Cardiac muscle cell (in vitro differentiated cells and primary cell): ENCODE results near the gene DENND5B. TPM values are rescaled to one million over a fixed set of nuclear protein-coding genes. Genes with fewer than 3 reads are reported as not detected.

Experiments used
- DNase-seq, 2 donors: peaks; one replicate each; pipeline versions ENCODE4 v3.0.0 to v3.0.0-alpha.2; 2010 to 2017; ENCODE audit warnings: low read depth in 1 of 2, low spot score in 1 of 2
- H3K27ac ChIP-seq: fragments of 200-600 bp; sonication (generic); 2 replicates; pipeline ENCODE4 v1.5.1; 2016
- H3K27me3 ChIP-seq: fragments of 200-600 bp; sonication (generic); 2 replicates; pipeline ENCODE4 v1.6.0; 2016; ENCODE audit warnings: control low read depth
- H3K36me3 ChIP-seq: fragments of 200-600 bp; sonication (generic); 2 replicates; pipeline ENCODE4 v1.5.1; 2016; ENCODE audit warnings: control low read depth
- H3K4me1 ChIP-seq: fragments of 200-600 bp; sonication (generic); 2 replicates; pipeline ENCODE4 v1.8.1; 2017; ENCODE audit warnings: low read depth, mild to moderate bottlenecking, mixed run types
- H3K4me3 ChIP-seq: fragments of 200-600 bp; sonication (generic); 2 replicates; pipeline ENCODE4 v1.5.1; 2016; ENCODE audit warnings: mild to moderate bottlenecking
- H3K9me3 ChIP-seq: fragments of 200-600 bp; sonication (generic); 2 replicates; pipeline ENCODE4 v1.5.1; 2017; ENCODE audit warnings: low read depth, mild to moderate bottlenecking, control low read depth
- CTCF ChIP-seq: IDR thresholded peaks from 2 replicates; pipeline ENCODE4 v1.5.1; 2012; ENCODE audit warnings: low read depth, mild to moderate bottlenecking, low read length
- polyA plus RNA-seq: library from polyadenylated mRNA; unstranded; fragments of >200 nt; fragmentation: Nextera tagmentation; extraction: Ambion mirVana; gene quantifications from 2 replicates; pipeline ENCODE4 v1.2.1, GENCODE V29; 2016
- total RNA-seq: library from RNA; depleted of rRNA; stranded (reverse); fragments of >200 nt; gene quantifications from 2 replicates; pipeline ENCODE4 v1.2.3, GENCODE V29; 2016

DENND5B gene
- total and polyA plus RNA-seq, 2 experiments from 2014 or later: 40.4 to 121 TPM

- Histone ChIP-seq H3K27me3 (no peaks in the 10 kb centered on the region), H3K4me3 (no peak overlapping the region), H3K4me1 (peaks cover 36% of the 10 kb centered on the region), H3K9me3 (no peaks in the 10 kb centered on the region), H3K36me3 (no peaks in the 10 kb centered on the region), H3K27ac (peak overlapping the region; percentile 52)
- no peak for DNase-seq
- TF ChIP-seq CTCF: no peak
Measured at GRCh38 chr12:31527083-31527482, 63.9 kb downstream of the DENND5B start.

GRCh38 chr12:31526158-31526546 lies 64.8 kb downstream of the DENND5B start:
- no peaks in the 10 kb centered on the region for H3K36me3 ChIP-seq
- DNase-seq: no peak
- no peaks in the 10 kb centered on the region for H3K9me3 ChIP-seq
- no peak overlapping the region for H3K4me3 ChIP-seq
- H3K27me3 ChIP-seq: no peaks in the 10 kb centered on the region
- H3K27ac ChIP-seq: no peak overlapping the region
- TF ChIP-seq CTCF: no peak
- peaks cover 38% of the 10 kb centered on the region for H3K4me1 ChIP-seq

- no peak for DNase-seq
- Histone ChIP-seq H3K4me3 (no peak overlapping the region), H3K9me3 (no peaks in the 10 kb centered on the region), H3K27ac (no peak overlapping the region), H3K36me3 (no peaks in the 10 kb centered on the region), H3K27me3 (no peaks in the 10 kb centered on the region), H3K4me1 (peaks cover 39% of the 10 kb centered on the region)
- no peak for TF ChIP-seq CTCF
Measured at GRCh38 chr12:31525496-31526157, 65.3 kb downstream of the DENND5B start.

GRCh38 chr12:31524791-31525495 lies 66.0 kb downstream of the DENND5B start:
- peaks cover 40% of the 10 kb centered on the region for H3K4me1 ChIP-seq
- no peaks in the 10 kb centered on the region for H3K27me3 ChIP-seq
- H3K36me3 ChIP-seq: no peaks in the 10 kb centered on the region
- peak in 1 of 2 donors; percentile 63 for DNase-seq
- no peaks in the 10 kb centered on the region for H3K9me3 ChIP-seq
- TF ChIP-seq CTCF: no peak
- no peak overlapping the region for H3K4me3 ChIP-seq
- no peak overlapping the region for H3K27ac ChIP-seq

GRCh38 chr12:31523306-31523705 lies 67.6 kb downstream of the DENND5B start:
- DNase-seq: no peak
- Histone ChIP-seq H3K4me1 (peaks cover 49% of the 10 kb centered on the region), H3K27me3 (no peaks in the 10 kb centered on the region), H3K4me3 (no peak overlapping the region), H3K9me3 (no peaks in the 10 kb centered on the region), H3K36me3 (no peaks in the 10 kb centered on the region), H3K27ac (no peak overlapping the region)
- no peak for TF ChIP-seq CTCF
